Measurements from ENCODE around the gene DNTT.

DNTT gene

GRCh38 chr10:96304230-96304629, at the start of gene DNTT:
TSS of gene DNTT (plus strand) at chr10:96304434. CDS start at chr10:96304498, 64 bp downstream.
- DNase-seq (ENCODE audit: low read depth in 2 of 3, low spot score in 1 of 3) = no peak

GRCh38 chr10:96254976-96255375, 49.3 kb upstream of the DNTT start:
- DNase-seq (ENCODE audit: low read depth in 2 of 3, low spot score in 1 of 3) = no peak

GRCh38 chr10:96255549-96256333, 48.5 kb upstream of the DNTT start:
- DNase-seq (ENCODE audit: low read depth in 2 of 3, low spot score in 1 of 3) = no peak

GRCh38 chr10:96257944-96258343, 46.3 kb upstream of the DNTT start:
- DNase-seq (ENCODE audit: low read depth in 2 of 3, low spot score in 1 of 3) = no peak

- no peak for DNase-seq (ENCODE audit: low read depth in 2 of 3, low spot score in 1 of 3)
Measured at GRCh38 chr10:96259150-96259549, 45.1 kb upstream of the DNTT start.

GRCh38 chr10:96260014-96260413, 44.2 kb upstream of the DNTT start:
- no peak for DNase-seq (ENCODE audit: low read depth in 2 of 3, low spot score in 1 of 3)

- no peak for DNase-seq (ENCODE audit: low read depth in 2 of 3, low spot score in 1 of 3)
Measured at GRCh38 chr10:96261132-96261531, 43.1 kb upstream of the DNTT start.

GRCh38 chr10:96261930-96262329, 42.3 kb upstream of the DNTT start:
- DNase-seq (ENCODE audit: low read depth in 2 of 3, low spot score in 1 of 3) = no peak

GRCh38 chr10:96263176-96263575, 41.1 kb upstream of the DNTT start:
- no peak for DNase-seq (ENCODE audit: low read depth in 2 of 3, low spot score in 1 of 3)

GRCh38 chr10:96263669-96264068, 40.6 kb upstream of the DNTT start:
- no peak for DNase-seq (ENCODE audit: low read depth in 2 of 3, low spot score in 1 of 3)

- no peak for DNase-seq (ENCODE audit: low read depth in 2 of 3, low spot score in 1 of 3)
Measured at GRCh38 chr10:96264938-96265337, 39.3 kb upstream of the DNTT start.

GRCh38 chr10:96266118-96266770, 38.0 kb upstream of the DNTT start:
- DNase-seq (ENCODE audit: low read depth in 2 of 3, low spot score in 1 of 3) = no peak

- DNase-seq (ENCODE audit: low read depth in 2 of 3, low spot score in 1 of 3) = no peak
Measured at GRCh38 chr10:96267234-96267705, 37.0 kb upstream of the DNTT start.

GRCh38 chr10:96268341-96268909, 35.8 kb upstream of the DNTT start:
- no peak for DNase-seq (ENCODE audit: low read depth in 2 of 3, low spot score in 1 of 3)

- DNase-seq (ENCODE audit: low read depth in 2 of 3, low spot score in 1 of 3) = no peak
Measured at GRCh38 chr10:96269438-96270300, 34.6 kb upstream of the DNTT start.

- no peak for DNase-seq (ENCODE audit: low read depth in 2 of 3, low spot score in 1 of 3)
Measured at GRCh38 chr10:96270571-96270970, 33.7 kb upstream of the DNTT start.

GRCh38 chr10:96271016-96271815, 33.0 kb upstream of the DNTT start, which contains the start of gene BLNK:
TSS of gene BLNK (minus strand) at chr10:96271569. CDS start at chr10:96271398, 171 bp downstream.
- DNase-seq (ENCODE audit: low read depth in 2 of 3, low spot score in 1 of 3) = no peak

- no peak for DNase-seq (ENCODE audit: low read depth in 2 of 3, low spot score in 1 of 3)
Measured at GRCh38 chr10:96272316-96273280, 31.6 kb upstream of the DNTT start.
